Adipocyte (in vitro differentiated cells): ENCODE measurements around the gene ACAD10.

Experiments used
- DNase-seq: peaks from one replicate; pipeline ENCODE4 v3.0.0-alpha.2; 2015; ENCODE audit warnings: low read depth
- H3K27me3 ChIP-seq: replicated peaks from 2 replicates; pipeline ENCODE4 v1.7.0; 2013; ENCODE audit warnings: mild to moderate bottlenecking, low read length, moderate library complexity; ENCODE audit not compliant: control insufficient read depth, insufficient read depth
- H3K36me3 ChIP-seq: 2 replicates; pipeline ENCODE4 v1.7.0; 2013; ENCODE audit warnings: low read length, mild to moderate bottlenecking, moderate library complexity; ENCODE audit not compliant: control insufficient read depth, insufficient read depth, severe bottlenecking
- H3K4me1 ChIP-seq: 2 replicates; pipeline ENCODE4 v1.7.0; 2013; ENCODE audit warnings: mild to moderate bottlenecking, low read length, moderate library complexity; ENCODE audit not compliant: control insufficient read depth, insufficient read depth
- H3K4me3 ChIP-seq: 2 replicates; pipeline ENCODE4 v1.7.0; 2013; ENCODE audit warnings: mild to moderate bottlenecking, low read length, moderate library complexity
- H3K9ac ChIP-seq: 2 replicates; pipeline ENCODE4 v1.7.0; 2013; ENCODE audit warnings: mild to moderate bottlenecking, low read length, moderate library complexity
- H3K9me3 ChIP-seq: 2 replicates; pipeline ENCODE4 v1.7.0; 2013; ENCODE audit warnings: mild to moderate bottlenecking, low read length, moderate library complexity; ENCODE audit not compliant: control insufficient read depth

ACAD10 gene

GRCh38 chr12:111803038-111803626 lies 117.3 kb downstream of the ACAD10 start:
- no peaks in the 10 kb centered on the region for H3K9me3 ChIP-seq
- no peak for DNase-seq
- H3K9ac ChIP-seq: no peak overlapping the region
- H3K4me1 ChIP-seq: no peaks in the 10 kb centered on the region
- no peaks in the 10 kb centered on the region for H3K27me3 ChIP-seq
- peaks cover 40% of the 10 kb centered on the region for H3K36me3 ChIP-seq
- no peak overlapping the region for H3K4me3 ChIP-seq

- peaks cover 37% of the 10 kb centered on the region for H3K36me3 ChIP-seq
- H3K4me3 ChIP-seq: no peak overlapping the region
Observed at GRCh38 chr12:111803851-111804250, 118.0 kb downstream of the ACAD10 start.

GRCh38 chr12:111806304-111806703 lies 120.5 kb downstream of the ACAD10 start:
- no peaks in the 10 kb centered on the region for H3K9me3 ChIP-seq
- peaks cover 33% of the 10 kb centered on the region for H3K36me3 ChIP-seq
- no peak for DNase-seq
- no peaks in the 10 kb centered on the region for H3K4me1 ChIP-seq
- H3K27me3 ChIP-seq: no peaks in the 10 kb centered on the region
- no peak overlapping the region for H3K9ac ChIP-seq
- no peak overlapping the region for H3K4me3 ChIP-seq

More at GRCh38 chr12:111803851-111804250, 118.0 kb downstream of the ACAD10 start:
- H3K4me1 ChIP-seq: no peaks in the 10 kb centered on the region
- no peaks in the 10 kb centered on the region for H3K27me3 ChIP-seq
- no peak for DNase-seq
- no peaks in the 10 kb centered on the region for H3K9me3 ChIP-seq
- H3K9ac ChIP-seq: no peak overlapping the region
